HG03439 (cell line): ENCODE results near the gene TNS1.

Experiments
- ATAC-seq: cut with Tn5 transposase; IDR thresholded peaks from one replicate; pipeline ENCODE4 v1.9.1; 2021; ENCODE audit warnings: mild to moderate bottlenecking, moderate library complexity; ENCODE audit not compliant: unreplicated experiment

The TNS1 gene

DNA sequence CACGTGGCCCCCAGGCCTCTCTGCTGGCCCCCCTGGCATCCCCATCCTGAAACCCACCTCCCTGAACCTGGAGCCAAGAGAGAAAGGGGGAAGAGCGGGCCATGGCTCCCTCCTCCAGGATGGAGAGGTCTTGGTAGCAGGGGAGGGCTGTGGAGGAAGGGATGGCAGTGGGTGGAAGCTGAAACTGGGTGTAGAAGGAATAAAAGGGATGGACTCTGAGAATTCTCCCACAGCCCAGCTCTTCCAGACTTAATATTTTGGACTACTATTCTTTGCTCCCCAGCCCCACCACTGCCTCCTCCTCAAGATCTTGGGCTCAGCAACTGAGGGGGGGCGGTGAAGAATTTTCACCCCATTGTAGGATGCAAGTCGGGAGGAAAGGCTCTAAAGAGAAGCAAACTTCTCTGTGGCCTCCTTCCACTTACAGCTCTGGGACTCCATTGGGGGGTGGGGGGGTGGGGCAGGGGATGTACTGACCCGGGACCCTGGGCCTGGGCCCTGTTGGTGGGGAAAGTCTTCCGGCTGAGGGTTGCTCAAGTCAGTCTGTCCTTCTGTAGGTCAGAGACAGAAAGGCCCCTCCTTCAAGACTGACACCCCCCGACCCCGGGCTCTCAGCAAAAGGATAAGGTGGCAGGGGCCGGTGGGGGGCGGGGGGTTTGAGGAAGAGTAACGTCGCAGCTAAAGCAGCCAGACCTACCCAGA lies 501 bp downstream of the TNS1 start:
- ATAC-seq = no peak

DNA sequence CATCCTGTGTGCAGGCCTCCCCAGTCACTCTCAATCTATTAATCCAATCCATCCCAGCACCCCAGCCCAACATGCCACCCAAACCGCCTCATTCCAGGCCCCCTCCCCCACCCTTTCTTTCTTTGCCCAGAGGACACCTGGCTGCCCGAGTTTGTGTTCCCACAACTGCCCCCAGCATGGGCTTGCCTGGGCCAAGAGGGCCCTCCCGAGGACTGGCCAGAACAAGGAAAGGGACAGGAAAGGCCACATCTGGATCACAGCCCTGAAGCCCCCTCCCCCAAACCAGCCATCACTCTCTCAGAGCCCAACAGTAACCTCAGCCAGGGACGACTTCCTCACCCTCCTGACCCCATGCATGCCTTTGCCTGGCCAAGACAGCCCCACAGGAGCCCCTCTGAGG lies 1.2 kb downstream of the TNS1 start:
- ATAC-seq = no peak

DNA sequence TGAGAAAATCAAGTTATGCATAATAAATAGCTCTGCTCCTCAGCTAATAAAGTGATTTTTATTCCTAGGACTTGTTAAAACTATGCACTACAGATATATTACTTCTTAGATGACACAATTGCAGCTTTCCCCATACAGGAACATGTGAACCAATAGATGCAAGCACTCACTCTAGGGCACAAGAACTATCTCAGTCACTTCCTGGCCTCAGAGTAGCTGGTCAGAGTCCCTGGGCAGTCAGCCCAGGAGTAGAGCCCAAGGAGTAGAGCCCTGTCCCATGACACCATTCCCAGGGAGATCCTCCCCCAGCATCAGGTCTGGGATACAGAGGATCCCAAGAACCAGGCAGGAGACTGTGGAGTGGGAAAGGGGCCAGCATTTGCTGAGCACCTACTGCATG lies 2.7 kb downstream of the TNS1 start:
- ATAC-seq = no peak

GRCh38 chr2:217999595-217999959 lies 3.2 kb downstream of the TNS1 start:
- ATAC-seq = no peak

DNA sequence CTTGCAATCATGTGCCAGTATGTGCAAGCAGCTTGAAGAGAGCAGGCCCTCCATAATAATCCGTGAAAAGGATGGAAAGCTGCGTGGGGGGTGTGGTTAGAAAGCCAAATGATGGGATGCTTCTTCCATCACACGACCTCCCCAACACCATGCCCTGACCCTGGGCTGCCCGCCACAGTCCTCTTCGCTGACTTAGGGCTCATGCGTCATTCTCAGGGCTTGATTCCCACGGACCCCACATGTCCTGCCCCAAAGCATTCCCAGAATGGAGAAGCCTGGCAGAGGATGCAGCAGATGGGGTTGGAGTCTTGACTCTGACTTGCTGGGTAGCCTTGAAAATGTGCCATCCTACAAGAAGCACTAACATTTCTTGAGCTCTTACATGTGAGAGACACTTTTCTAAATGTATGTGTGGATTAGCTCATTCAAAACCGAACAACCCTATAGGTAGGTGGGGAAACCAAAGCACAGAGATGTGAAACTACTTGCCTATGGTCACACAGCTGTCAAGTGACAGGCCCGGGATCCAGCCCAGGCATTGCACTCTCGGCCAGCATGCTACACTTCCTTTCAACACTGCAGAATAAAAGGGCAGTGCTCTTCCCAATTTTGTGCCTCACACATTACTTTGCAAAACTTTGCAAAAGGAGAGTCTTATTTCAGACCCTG lies 3.7 kb downstream of the TNS1 start:
- ATAC-seq = no peak

- ATAC-seq = no peak
These were observed 5.3 kb downstream of the TNS1 start for GRCh38 chr2:217997510-217997909.

- ATAC-seq = no peak
These were observed 6.4 kb downstream of the TNS1 start for GRCh38 chr2:217996361-217996760.

DNA sequence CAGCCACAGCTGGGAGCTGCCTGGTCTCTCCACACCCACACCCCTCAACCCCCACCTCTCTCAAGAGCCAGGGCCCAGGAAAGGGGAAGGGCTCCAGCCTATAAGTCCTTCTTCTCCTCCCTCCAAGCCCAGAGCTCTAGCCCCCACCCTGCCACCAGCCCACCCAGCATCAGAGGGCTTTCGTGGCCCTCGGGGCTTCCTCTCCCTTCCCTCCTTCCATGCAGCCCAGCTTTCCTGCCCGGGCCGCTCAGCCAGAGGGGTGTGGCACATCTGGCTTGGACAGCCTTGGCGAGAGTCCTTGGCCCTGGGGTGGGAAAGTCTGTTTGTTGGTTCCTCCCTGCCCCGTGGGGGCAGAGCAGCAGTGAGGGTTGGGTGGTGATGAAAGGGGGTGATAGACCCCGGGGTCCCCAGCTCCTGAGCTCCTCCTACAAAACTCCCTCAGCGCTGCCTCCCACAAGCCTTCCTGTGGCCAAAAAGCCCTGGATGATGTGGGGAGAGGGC lies 7.0 kb downstream of the TNS1 start:
- ATAC-seq = no peak

DNA sequence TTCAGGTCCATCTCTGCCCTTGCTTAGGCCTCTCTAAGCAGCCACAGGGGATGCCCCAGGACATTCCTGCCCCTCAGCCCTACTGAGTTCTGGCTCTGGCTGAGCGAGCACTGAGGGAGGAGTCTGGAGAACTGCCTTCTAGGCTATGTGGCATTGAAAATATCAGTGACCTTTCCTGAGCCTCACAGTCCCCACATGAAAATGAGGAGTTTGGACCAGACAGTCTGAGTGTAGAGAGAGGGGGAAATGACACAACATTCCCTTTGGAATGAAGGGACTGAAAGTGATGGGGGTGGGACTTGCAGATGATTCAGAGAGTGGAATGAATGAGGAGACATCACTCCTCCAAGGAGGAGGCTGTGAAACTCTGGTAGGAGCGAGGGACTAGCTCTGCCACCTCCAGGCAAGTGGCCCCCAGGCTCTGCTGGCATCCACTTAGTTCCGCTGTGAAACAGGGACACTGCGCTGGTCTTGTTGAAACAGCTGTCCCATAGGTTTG lies 8.0 kb downstream of the TNS1 start:
- no peak for ATAC-seq

DNA sequence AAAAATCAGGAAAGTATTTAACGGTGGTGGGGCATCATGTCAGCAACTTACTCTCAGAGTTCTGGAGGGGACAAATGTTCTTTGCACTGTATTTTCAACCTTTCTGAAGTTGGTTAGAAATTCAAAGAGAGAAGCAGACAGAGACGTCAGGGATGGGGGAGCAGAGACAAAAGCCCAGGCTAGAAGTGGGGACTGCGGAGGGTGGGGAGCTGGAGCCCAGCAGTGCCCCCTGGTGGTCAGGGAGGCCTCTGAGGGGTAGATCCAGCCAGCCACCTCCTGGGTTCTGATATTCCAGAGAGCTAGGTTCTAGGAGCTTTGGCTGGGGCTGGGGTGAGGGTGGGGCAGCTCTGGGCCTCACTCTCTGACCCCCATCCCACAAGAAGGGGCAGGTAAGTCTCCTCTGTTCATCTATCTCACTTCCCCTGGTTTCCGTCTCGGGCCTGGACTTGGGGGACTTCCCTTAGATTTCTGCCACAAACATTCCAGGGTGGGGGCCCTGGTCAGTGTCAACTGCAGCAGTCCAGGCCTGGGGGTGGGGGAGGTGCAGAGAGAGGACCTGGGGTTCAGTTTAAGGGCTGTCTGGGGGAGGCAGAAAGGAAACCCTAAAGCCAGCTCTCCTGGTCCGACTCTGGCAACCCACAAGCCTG lies 8.9 kb downstream of the TNS1 start:
- ATAC-seq = no peak

- no peak for ATAC-seq
These were observed 9.7 kb downstream of the TNS1 start for GRCh38 chr2:217993138-217993537.

DNA sequence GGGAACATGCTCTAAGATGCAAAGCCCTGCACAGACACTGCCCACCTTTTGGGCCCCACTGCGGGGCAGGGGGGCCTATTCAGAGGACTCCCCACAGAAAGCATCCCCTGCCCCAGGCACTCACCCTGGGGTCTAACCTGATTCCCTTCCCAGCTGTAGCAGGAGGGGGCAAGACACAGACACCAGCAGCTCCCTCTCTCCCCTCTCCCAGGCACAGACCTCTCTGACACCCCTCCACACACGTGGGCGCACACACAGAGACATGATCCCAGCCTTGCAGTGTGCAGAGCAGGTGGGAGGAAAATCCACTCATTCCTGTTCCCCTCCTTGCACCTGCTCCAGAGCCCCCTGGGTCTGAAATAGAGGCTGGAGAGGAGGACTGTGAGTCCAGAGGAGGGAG lies 10.7 kb downstream of the TNS1 start:
- ATAC-seq = no peak

DNA sequence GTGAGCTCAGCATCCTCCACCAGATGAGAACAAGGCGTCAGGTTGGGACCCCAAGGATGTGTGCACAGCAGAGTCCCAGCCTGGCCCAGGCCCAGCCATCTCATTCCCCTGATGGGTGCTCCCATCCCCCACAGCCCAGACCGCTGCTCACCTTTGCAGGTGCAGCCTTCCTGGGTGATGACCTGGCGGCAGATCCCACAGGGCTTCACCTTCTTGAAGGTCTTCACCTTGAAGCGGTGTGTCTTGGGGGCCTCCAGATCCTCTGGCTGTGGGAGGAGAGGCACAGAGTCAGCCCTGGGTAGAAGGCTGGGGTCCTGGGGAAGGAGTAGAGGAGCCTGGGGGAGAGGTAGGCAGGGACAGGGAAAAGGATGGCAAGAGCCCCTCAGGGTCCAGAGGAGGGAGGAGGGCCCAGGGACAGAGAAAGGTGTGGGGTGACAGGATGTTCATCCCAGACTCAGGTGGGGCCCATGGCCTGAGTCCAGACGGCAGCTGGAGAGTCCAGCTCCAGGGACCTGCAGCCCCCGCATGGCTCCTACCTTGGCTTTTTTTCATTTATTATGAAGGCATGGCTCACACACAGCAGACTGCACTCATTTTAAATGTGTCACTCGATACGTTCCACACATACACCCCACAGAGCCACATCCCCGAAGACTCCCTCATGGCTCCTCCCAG lies 11.9 kb downstream of the TNS1 start:
- ATAC-seq = no peak

DNA sequence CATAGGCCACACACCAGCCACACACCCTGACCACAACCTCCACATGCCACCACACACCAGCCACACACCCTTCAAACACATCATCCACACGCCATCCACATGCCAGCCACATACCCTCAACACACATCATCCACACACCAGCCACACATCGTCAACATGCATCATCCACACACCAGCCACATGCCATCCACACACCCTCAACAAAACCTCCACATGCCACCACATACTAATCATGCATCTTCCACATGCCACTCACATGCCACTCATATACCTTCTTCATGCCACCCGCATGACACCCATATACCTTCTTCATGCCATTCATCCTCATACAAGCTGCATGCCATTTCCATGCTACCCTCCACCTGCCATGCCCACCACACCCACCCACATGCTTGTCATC lies 12.4 kb downstream of the TNS1 start:
- no peak for ATAC-seq

DNA sequence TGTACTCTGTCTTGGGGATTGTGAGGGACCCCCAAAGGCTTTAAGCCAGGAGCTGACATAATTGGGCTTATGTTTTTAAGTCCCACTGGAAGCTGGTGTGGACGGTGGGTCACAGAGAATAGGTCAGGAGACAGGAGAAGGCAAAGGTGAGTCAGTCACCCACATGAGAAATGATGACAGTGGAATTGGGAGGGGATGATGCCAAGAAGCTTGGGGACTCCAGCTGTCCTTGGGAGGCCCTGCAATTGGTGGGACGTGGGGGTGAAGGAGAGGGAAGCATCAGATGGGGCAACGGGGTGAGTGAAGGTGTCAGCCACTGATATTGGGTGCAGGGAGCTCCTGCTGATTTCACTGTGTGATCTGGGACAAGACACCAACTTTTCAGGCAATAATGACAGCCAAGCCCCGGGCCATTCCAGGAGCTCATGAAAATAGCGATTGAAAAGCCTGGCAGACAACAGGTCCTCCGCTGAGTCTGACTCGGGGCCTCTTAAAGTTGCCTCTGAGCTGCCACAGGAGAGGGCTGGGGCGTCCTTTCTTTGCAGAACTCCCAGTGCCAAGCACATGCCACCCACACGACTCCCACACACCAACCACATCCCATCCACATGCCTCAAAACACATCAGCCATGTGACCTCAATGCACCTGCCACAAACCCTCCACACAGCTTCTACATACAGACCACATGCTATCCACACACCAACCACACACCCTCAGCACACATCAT lies 13.4 kb downstream of the TNS1 start:
- no peak for ATAC-seq

- ATAC-seq = no peak
These were observed 14.0 kb downstream of the TNS1 start for GRCh38 chr2:217988840-217989204.

DNA sequence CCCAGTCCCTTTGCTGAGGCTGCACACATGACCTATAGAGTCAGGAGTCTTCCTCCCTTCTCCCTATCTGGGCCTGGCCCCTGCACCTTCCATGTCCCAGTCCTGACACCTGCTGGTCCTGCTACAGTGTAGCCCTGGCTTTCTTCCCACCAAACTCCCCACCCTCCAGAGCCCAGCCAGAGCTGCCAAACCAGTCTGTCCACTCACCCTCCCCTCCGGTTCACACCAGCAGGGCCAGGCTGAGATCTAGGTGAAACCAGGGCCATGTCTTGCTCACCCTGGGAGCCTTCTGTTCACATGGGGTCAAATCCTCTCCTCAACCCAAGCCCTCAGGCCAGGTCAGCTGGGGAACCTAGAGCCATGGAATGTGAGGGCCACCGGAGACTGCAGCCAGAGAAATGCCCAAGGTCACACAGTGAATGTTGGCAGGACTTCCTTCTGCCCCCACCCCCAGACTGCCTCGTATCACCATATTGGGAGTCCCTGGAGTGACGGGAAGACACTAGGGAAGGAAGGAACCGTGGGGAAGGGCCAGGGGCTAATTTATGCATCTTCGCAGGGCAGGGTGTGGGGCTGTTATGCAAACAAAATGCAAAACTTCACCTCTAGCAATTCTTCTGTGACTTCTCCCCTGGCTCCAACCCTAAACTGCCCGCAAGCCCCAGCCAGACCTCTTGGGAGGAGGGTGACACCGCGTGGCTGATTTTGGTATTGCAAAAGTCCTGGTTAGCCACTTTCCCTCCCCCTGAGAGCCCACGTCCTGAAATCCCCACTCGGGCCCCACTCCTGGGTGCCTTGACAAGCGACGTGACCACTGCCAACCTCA lies 14.6 kb downstream of the TNS1 start:
- ATAC-seq = no peak

GRCh38 chr2:217987391-217987790 lies 15.4 kb downstream of the TNS1 start:
- no peak for ATAC-seq

- ATAC-seq = no peak
These were observed 16.4 kb downstream of the TNS1 start for GRCh38 chr2:217986256-217986961.
